Duodenal mucosa (tissue), 2 donors: ENCODE measurements around the gene SLC25A19.

Experiments
- H3K27ac ChIP-seq: one replicate; pipeline ENCODE4 v1.7.0; 2013; ENCODE audit warnings: low read depth, low read length
- H3K27me3 ChIP-seq, 2 donors: one replicate each; pipeline ENCODE4 v1.7.0; 2013; ENCODE audit warnings: low read length in 2 of 2, control low read depth in 1 of 2; ENCODE audit not compliant: insufficient read depth in 2 of 2, control insufficient read depth in 1 of 2
- H3K36me3 ChIP-seq, 2 donors: one replicate each; pipeline ENCODE4 v1.7.0; 2013; ENCODE audit warnings: low read length in 2 of 2, control low read depth in 1 of 2; ENCODE audit not compliant: insufficient read depth in 2 of 2, control insufficient read depth in 1 of 2
- H3K4me1 ChIP-seq, 2 donors: one replicate each; pipeline ENCODE4 v1.7.0; 2013; ENCODE audit warnings: low read length in 2 of 2, control low read depth in 1 of 2; ENCODE audit not compliant: insufficient read depth in 2 of 2, control insufficient read depth in 1 of 2
- H3K4me3 ChIP-seq, 2 donors: one replicate each; pipeline ENCODE4 v1.7.0; 2013; ENCODE audit warnings: low read length in 2 of 2, low read depth in 1 of 2
- H3K9ac ChIP-seq, 2 donors: one replicate each; pipeline ENCODE4 v1.7.0; 2013; ENCODE audit warnings: low read length in 2 of 2, low read depth in 1 of 2
- H3K9me3 ChIP-seq, 2 donors: one replicate each; pipeline ENCODE4 v1.7.0; 2013; ENCODE audit warnings: low read length in 2 of 2, control low read depth in 1 of 2; ENCODE audit not compliant: control insufficient read depth in 1 of 2

SLC25A19 gene

DNA sequence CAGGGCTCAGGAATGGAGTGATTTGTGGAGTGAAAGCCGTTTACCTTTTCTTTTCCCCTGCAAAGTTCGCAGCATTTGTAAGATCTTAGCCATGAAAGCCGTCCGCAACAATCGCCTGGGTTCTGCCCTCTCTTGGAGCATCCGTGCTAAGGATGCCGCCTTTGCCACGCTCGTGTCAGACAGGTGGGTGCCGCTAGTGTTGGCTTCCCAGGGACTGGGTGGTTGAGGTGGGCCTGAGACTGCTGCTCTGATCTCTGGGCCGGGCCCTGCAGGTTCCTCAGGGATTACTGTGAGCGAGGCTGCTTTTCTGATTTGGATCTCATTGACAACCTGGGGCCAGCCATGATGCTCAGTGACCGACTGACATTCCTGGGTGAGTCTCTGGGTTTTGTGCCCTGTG is 56.4 kb downstream of the SLC25A19 start:
- H3K9ac ChIP-seq = no peak overlapping the region
- H3K9me3 ChIP-seq = no peaks in the 10 kb centered on the region
- no peak overlapping the region for H3K4me3 ChIP-seq
- H3K27ac ChIP-seq = no peak overlapping the region
- peaks cover 0 to 5% of the 10 kb centered on the region in 2 donors for H3K4me1 ChIP-seq
- no peaks in the 10 kb centered on the region for H3K27me3 ChIP-seq
- peaks cover 52 to 87% of the 10 kb centered on the region in 2 donors for H3K36me3 ChIP-seq

DNA sequence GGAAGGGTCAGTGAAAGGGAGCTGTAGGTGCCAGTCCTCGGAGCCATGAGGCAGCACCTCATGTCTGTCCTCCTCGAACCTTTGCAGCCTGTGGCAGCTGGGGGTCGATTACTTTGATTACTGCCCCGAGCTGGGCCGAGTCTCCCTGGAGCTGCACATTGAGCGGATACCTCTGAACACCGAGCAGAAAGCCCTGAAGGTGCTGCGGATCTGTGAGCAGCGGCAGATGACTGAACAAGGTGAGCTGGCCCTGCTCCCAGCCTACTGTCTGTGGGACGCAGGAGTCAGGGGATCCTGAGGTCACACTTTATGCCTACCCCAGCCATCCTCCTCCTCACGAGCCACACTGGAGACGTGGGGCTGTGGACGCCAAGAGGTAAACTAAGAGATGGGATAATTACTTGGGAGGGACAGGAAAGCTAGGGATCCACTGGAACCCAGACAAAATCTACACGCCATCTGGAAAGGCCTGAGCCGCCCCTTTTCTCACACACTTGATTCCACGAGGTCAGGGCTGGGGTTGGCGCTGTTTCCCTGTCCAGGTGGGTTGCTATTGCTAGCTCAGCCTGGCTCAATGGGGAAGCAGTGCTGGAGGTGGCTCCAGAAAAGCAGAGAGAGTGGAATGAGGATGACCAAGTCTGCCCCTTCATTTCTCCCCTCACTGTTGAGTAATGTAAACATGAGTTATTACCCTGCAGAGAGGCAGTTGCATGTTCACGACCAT is 57.3 kb downstream of the SLC25A19 start:
- Histone ChIP-seq H3K36me3 (peaks cover 45 to 83% of the 10 kb centered on the region in 2 donors), H3K4me3 (no peak overlapping the region), H3K9ac (no peak overlapping the region), H3K9me3 (no peaks in the 10 kb centered on the region), H3K4me1 (peaks cover 0 to 5% of the 10 kb centered on the region in 2 donors), H3K27ac (no peak overlapping the region), H3K27me3 (no peaks in the 10 kb centered on the region)

- no peak overlapping the region for H3K27ac ChIP-seq
Observed at GRCh38 chr17:75231071-75231470, 58.2 kb downstream of the SLC25A19 start.

DNA sequence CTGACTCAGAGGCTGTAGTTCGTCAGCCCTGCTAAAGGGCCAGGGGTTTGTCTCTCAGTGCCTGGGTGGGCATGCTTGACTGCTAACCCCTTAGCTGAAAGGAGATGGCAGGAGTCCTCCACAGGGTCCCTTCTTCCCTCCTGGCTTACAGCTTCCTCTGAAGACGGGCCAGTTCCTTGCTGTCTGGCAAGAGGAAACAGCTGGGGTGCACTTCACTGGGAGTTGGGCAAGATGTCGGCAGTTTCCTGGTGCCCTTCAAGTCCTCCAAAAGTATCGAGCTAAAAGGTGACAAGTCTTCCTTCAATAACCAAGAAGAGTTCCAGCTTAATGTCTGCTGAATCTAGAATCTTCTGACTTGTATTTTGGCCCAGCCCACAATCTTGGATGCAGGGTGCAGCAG is 60.4 kb downstream of the SLC25A19 start:
- H3K9ac ChIP-seq = no peak overlapping the region
- no peaks in the 10 kb centered on the region for H3K27me3 ChIP-seq
- H3K9me3 ChIP-seq = no peaks in the 10 kb centered on the region
- peaks cover 38 to 77% of the 10 kb centered on the region in 2 donors for H3K36me3 ChIP-seq
- peaks cover 0 to 5% of the 10 kb centered on the region in 2 donors for H3K4me1 ChIP-seq
- H3K27ac ChIP-seq = no peak overlapping the region
- no peak overlapping the region for H3K4me3 ChIP-seq

More at GRCh38 chr17:75231071-75231470, 58.2 kb downstream of the SLC25A19 start:
- Histone ChIP-seq H3K4me1 (peaks cover 0 to 5% of the 10 kb centered on the region in 2 donors), H3K9me3 (no peaks in the 10 kb centered on the region), H3K27me3 (no peaks in the 10 kb centered on the region), H3K4me3 (no peak overlapping the region), H3K36me3 (peaks cover 45 to 83% of the 10 kb centered on the region in 2 donors), H3K9ac (no peak overlapping the region)

- H3K4me3 ChIP-seq = no peak overlapping the region
- H3K4me1 ChIP-seq = peaks cover 0 to 5% of the 10 kb centered on the region in 2 donors
- H3K9me3 ChIP-seq = no peaks in the 10 kb centered on the region
- H3K36me3 ChIP-seq = peaks cover 38 to 82% of the 10 kb centered on the region in 2 donors
- no peak overlapping the region for H3K9ac ChIP-seq
- no peaks in the 10 kb centered on the region for H3K27me3 ChIP-seq
- no peak overlapping the region for H3K27ac ChIP-seq
Observed at GRCh38 chr17:75228305-75228704, 60.9 kb downstream of the SLC25A19 start.

- Histone ChIP-seq H3K36me3 (peaks cover 33 to 81% of the 10 kb centered on the region in 2 donors), H3K27ac (no peak overlapping the region), H3K9ac (no peak overlapping the region), H3K9me3 (no peaks in the 10 kb centered on the region), H3K4me3 (no peak overlapping the region), H3K4me1 (peaks cover 0 to 5% of the 10 kb centered on the region in 2 donors), H3K27me3 (no peaks in the 10 kb centered on the region)
Observed at GRCh38 chr17:75227729-75228128, 61.5 kb downstream of the SLC25A19 start.

DNA sequence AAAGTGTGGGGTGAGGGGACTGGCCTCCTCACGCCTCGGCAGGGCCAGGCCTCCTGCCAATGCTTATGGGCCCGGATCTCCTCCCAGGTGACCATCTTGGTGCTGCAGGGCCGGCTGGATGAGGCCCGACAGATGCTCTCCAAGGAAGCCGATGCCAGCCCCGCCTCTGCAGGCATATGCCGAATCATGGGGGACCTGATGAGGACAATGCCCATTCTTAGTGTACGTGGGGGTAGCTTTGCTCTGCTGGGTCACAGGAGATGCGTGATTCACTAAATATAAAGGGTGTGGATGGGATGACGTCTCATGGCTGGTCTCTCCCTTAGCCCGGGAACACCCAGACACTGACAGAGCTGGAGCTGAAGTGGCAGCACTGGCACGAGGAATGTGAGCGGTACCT is 64.2 kb downstream of the SLC25A19 start:
- Histone ChIP-seq H3K9ac (no peak overlapping the region), H3K36me3 (peaks cover 24 to 66% of the 10 kb centered on the region in 2 donors), H3K4me3 (no peak overlapping the region), H3K4me1 (peaks cover 0 to 5% of the 10 kb centered on the region in 2 donors), H3K9me3 (no peaks in the 10 kb centered on the region), H3K27me3 (no peaks in the 10 kb centered on the region), H3K27ac (no peak overlapping the region)
